GM19328 (cell line): ENCODE results near the gene EEFSEC.

Experiments
- ATAC-seq: cut with Tn5 transposase; IDR thresholded peaks from one replicate; pipeline ENCODE4 v1.9.1; 2021; ENCODE audit warnings: mild to moderate bottlenecking, moderate library complexity; ENCODE audit not compliant: unreplicated experiment

The EEFSEC gene

GRCh38 chr3:128408012-128408692 lies 254.9 kb downstream of the EEFSEC start:
- no peak for ATAC-seq

GRCh38 chr3:128408693-128409623 lies 255.7 kb downstream of the EEFSEC start:
- no peak for ATAC-seq

GRCh38 chr3:128409624-128410581 lies 256.6 kb downstream of the EEFSEC start:
- ATAC-seq = no peak

DNA sequence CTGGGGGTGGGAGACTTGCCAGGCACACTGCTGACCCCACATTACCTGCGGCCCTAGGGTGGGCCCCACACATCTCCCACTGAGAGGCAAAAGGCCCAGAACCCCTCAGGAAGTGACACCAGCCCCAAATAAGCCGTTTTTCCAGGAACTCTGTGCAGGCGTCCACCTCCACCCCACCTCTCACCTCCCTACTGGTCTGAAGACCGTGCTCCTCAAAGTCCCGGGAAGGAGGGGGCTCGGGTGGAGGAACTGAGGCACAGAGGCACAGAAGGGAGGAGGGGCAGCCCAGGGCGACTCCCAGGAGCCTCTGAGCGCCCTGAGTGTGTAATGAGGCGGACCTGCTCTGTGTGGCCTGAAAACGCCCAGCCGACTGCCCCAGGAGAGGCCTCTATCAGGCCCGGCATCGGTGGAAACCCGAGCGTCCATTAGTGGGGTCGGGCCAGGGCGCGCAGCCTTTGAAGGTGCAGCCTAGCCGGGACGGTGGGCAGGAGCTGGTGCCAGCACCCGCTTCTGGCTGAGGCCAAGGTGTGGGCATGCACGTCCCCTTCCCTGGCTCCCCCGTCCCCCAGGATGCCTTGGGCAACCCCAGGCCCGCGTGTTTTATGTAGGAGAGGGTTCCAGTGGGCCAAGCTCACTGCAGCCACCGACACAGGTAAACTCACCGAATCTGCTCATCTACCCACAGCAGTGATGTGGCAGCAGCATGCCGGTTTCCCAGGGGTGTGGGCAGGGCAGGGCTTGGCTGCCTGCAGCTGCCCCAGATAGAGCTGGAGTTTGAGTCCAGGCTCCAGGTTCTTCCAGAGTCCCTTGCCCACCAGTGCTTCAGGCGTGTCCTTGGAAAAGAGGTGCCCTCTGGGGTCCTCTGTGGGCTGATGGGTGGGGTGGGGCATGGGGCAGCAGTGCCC lies 257.6 kb downstream of the EEFSEC start:
- ATAC-seq = no peak

GRCh38 chr3:128411574-128412064 lies 258.3 kb downstream of the EEFSEC start:
- ATAC-seq = no peak

GRCh38 chr3:128412180-128413002 lies 259.1 kb downstream of the EEFSEC start:
- ATAC-seq = no peak

DNA sequence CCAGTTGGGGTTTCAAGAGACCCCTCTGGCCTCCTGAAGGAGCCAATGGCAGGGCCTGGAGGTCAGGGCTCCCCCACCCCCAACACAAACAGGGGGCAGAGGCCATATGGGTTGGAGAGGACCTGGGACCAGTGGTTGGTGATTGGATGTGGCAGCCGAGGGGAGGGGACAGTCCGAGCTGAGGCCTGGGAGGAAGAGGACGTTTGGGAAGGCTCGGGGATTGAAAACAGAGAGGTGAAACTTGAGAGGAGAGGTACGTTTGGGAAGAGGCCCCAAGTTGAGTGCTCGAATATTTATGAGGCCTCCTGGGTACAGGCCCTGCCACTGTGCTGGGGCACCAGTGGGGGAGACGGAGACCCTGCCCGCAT lies 259.7 kb downstream of the EEFSEC start:
- ATAC-seq = no peak

GRCh38 chr3:128413413-128414205 lies 260.3 kb downstream of the EEFSEC start:
- no peak for ATAC-seq

- ATAC-seq = no peak
Measured at GRCh38 chr3:128415200-128415772, 262.0 kb downstream of the EEFSEC start.

DNA sequence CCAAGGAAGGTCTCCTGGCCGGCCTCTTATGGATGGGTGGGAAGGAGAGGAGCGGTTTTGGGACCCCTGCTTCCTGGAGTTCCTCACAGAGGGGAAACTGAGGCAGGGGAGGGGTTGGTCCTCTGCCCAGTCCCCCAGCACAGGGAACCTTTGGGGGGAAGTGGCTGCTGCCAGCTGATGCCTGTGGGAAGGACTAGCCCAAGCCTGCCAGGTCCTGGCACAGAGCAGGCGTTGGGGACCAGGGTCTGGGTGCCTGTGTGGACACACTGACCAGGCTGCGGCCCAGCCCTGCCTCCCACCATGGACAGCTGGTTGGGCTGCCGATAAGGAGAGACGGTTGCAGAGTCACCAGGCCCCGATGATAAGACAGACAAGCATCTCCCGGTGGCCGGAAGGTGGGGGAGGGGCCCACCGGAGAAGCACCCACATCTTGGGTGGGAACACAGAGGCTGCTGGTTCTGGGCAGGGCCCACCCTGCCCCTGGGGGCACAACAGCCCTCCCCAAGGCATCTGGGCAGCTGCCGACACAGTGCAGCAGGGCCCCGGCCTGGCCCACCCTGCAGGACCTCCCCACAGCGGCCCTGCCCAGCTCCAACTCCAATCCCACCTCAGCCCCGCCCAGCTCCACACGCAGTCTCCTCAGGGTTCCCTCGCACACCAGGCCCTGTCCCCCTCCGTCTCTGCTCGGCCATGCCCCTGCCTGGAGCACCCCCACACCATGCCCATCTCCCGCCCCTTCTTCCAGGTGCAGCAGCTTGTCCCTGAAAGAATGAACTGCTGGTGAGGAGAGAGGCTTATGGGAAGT lies 262.7 kb downstream of the EEFSEC start:
- no peak for ATAC-seq

GRCh38 chr3:128416578-128417211 lies 263.4 kb downstream of the EEFSEC start:
- no peak for ATAC-seq

GRCh38 chr3:128418900-128419299 lies 265.6 kb downstream of the EEFSEC start:
- no peak for ATAC-seq

DNA sequence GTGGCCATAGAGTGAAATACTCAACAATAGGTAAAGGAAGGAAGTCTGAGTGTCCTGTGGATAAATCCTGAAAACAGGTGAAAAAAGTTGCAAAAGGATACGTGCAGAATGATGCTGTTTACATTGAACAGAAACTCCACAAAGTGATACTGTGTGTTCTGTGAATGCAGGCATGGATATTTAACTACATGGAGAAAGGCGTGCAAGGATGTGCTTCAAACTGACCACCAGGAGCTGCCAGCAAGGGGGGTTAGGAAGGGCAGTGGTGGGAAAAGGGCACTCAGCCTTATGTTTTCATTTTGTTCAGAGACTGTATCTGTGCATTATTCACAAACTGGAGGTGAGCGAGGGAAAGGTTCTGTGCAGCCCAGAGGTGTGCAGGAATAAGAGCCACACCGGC lies 266.0 kb downstream of the EEFSEC start:
- no peak for ATAC-seq

DNA sequence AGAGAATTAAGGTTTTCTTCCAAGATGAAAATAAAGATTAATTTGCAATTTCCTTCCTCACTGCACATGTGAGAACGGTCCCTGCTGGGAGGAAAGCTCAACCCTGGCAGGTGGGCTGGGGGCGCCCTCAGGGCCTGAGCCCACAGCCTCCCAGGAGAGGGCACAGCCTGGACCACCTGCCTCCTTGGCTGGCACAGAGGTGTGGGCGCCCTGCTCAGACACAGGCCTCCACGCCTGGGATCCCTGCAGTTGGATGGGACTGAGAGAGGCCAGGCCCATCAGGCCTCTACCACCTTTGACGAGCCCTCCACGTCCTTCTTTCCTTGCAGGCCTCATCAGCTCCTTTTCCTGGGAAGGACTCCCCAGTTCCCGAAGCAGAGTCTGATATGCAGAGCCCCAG lies 267.0 kb downstream of the EEFSEC start:
- no peak for ATAC-seq

DNA sequence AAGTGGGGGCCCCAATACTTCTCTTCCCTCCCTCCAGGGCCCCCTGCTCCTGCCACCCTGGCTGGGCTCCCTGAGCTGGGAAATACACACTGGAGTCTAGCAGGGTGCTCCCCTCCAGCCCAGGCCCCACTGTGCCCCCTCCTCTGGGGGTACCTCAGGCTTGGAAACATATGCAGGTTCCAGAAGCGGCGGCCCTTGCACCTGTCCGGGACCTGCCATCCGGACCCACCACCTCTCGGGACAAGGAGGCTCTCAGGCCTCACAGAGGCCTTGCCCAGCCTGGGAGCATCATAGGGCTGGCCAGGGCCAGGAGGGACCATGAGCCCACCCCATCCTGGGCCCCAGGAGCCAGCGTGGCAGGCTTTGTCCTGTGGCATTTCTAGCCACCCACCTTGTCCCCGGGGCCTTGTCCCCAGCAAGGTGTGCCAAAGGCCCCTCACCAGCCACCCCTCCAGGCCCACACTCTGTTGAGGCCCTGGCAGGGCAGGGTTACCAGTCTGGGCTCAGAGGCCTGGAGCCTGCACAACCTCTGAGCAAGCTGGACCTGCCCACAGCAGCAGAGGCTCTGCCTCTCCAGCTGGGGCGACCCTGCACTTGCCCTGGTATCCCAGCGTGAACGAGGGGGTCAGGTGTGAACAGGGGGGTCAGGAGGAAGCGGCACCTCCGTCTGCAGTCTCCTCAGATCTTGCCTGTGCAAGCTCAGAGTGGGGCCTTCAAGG lies 267.6 kb downstream of the EEFSEC start:
- no peak for ATAC-seq

DNA sequence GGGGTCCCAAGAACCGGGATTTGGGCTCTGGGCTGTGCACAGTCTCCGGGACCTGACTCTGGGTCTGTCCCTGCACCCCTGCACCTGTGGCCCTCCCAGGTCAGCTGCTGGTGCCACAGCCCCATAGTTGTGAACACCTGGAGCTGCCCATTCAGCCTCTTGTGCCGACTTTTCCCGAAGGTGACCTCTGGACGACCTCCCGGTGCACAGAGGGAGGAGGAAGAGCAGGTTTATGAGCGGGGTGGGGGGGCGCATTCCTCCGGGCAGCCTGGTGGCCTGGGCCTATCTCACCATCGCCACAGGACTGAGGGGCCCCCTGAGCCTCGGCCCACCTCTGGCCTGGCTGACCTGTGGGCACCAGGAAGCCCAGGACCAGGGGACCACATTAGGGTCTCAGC lies 268.2 kb downstream of the EEFSEC start:
- ATAC-seq = no peak
